Activated CD4-positive, alpha-beta T cell treated with anti-CD3 and anti-CD28 coated beads for 36 hours (primary cell): Measurements from ENCODE around the gene CMTM8. TPM values are rescaled to one million over a fixed set of nuclear protein-coding genes. Genes with fewer than 3 reads are reported as not detected.

ENCODE experiments used
- ATAC-seq: fragments of 200-7000 bp; cut with Tn5 transposase; one replicate; pipeline ENCODE4 v1.10.0; 2021; ENCODE audit warnings: mild to moderate bottlenecking, moderate library complexity
- CTCF ChIA-PET: fragments of 350-600 bp; sonication (Branson Sonifier 250); formaldehyde crosslinking; loops from one replicate; lab custom pipeline; 2021; ENCODE audit warnings: antibody characterized with exemption; lab: Charles Lee
- POLR2A ChIA-PET: fragments of 350-600 bp; sonication (Branson Sonifier 250); formaldehyde crosslinking; loops from one replicate; lab custom pipeline; 2021; ENCODE audit warnings: antibody characterized with exemption, inconsistent platforms; lab: Charles Lee
- DNase-seq: peaks from one replicate; pipeline ENCODE4 v3.0.0-alpha.2; 2020
- H3K27ac Mint-ChIP-seq: one replicate; pipeline ENCODE4 v1.8.0; 2021; ENCODE audit warnings: mixed read lengths
- H3K27me3 Mint-ChIP-seq: one replicate; pipeline ENCODE4 v1.8.0; 2021; ENCODE audit warnings: mixed read lengths
- H3K36me3 Mint-ChIP-seq: one replicate; pipeline ENCODE4 v1.8.0; 2021; ENCODE audit warnings: low read depth, mixed read lengths
- H3K4me1 Mint-ChIP-seq: one replicate; pipeline ENCODE4 v1.8.0; 2021; ENCODE audit warnings: mixed read lengths
- H3K4me3 Mint-ChIP-seq: one replicate; pipeline ENCODE4 v1.8.0; 2021; ENCODE audit warnings: mild to moderate bottlenecking, moderate library complexity, mixed read lengths
- H3K9me3 Mint-ChIP-seq: one replicate; pipeline ENCODE4 v1.8.0; 2021; ENCODE audit warnings: low read depth, mixed read lengths
- intact Hi-C, 2 experiments: fragments of 100-400 bp; cut with DNase I in 1 of 2; cut with micrococcal nuclease in 1 of 2; formaldehyde crosslinking; loops; one replicate each; pipeline versions ENCODE4 v1.14.2 to v1.15.1; 2022 to 2024; cut with DNase I, micrococcal nuclease
- total RNA-seq, 2 experiments: library from RNA; stranded (reverse); gene quantifications; one replicate each; pipeline ENCODE4 v1.2.3, GENCODE V29; 2021

The CMTM8 gene
- total RNA-seq, 2 experiments from 2014 or later = 8.1 to 9.3 TPM

DNA sequence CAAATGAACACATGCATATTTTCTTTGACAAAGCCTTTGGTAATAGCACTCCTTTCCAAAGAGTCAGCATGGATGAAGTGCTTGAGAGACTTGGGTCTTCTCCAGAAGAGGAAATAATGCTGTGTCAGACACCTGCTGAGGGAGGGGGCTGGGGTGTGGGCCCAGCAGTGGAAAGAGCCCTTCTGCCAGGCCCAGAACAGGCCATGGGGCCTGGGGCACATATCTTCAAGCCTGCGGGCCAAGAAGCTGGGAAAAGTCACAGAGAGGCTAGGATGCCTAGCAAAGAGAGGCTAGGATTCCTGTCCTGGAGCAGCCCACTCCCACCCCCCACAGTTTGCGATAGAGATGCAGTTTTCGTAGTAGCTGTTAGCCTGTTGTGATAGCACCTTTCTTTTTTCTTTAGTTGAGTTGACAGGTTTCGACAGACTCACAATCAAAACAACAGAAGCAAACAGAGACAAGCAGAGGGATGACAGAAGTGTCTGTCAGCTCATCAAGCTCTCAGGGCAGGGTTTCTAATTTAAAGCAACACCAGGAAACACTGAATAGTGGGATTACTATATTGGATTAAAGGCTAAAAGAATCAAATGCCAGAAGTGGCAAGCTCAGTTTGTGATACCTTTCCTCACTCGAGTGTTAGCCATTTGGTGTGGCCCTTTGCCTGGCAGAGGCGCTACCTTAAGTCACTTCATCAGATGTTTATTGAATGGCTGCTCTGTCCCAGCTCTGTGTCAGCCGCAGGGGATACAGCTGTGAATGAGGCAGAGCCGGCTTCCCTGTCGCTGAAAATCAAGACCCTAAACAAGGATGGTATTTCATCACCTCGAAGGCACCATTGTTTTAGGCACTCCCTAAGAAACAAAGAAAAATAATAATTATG is 172.1 kb downstream of the CMTM8 start:
- POLR2A ChIA-PET = interaction anchor here (0.6 to 1.2 kb wide), 2 partner anchors 9 to 27 kb away, joined by 3 to 5 read pairs; no protein-coding TSS in a partner anchor
- H3K27ac Mint-ChIP-seq = peak overlapping the region; percentile 47
- CTCF ChIA-PET = interaction anchor here (1.0 to 3.2 kb wide), 6 partner anchors 10 to 57 kb away, joined by 3 to 12 read pairs (median 6); no protein-coding TSS in a partner anchor
- intact Hi-C loops = no loop called here
- no peak for ATAC-seq
- peaks cover 17% of the 10 kb centered on the region for H3K36me3 Mint-ChIP-seq
- H3K27me3 Mint-ChIP-seq = no peaks in the 10 kb centered on the region
- H3K9me3 Mint-ChIP-seq = no peaks in the 10 kb centered on the region
- DNase-seq = no peak
- H3K4me3 Mint-ChIP-seq = no peak overlapping the region
- peaks cover 64% of the 10 kb centered on the region for H3K4me1 Mint-ChIP-seq

DNA sequence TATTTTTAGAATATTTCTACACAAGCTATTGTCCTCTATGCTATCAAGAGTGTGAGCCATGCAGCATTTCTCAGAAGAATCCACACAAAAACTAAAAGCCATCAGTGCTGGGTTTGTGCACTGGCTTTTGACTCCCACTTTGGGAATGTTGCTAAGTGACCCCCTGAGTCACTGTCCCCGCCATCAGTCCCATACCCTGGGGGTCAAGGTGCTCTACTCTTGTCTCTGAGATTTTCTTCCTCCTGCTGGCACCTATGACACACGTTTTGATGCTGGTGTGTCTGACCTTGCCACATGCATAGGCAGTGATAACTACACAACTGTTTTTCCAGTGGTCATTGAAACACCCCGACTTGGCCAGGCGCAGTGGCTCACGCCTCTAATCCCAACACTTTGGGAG is 173.0 kb downstream of the CMTM8 start:
- ATAC-seq (no peak), DNase-seq (no peak)
- peak overlapping the region; percentile 57 for H3K27ac Mint-ChIP-seq
- peaks cover 10% of the 10 kb centered on the region for H3K36me3 Mint-ChIP-seq
- CTCF ChIA-PET = interaction anchor here (1.0 to 2.8 kb wide), 2 partner anchors 17 to 56 kb away, joined by 4 to 12 read pairs; no protein-coding TSS in a partner anchor
- H3K27me3 Mint-ChIP-seq = no peaks in the 10 kb centered on the region
- intact Hi-C loops = no loop called here
- peaks cover 63% of the 10 kb centered on the region for H3K4me1 Mint-ChIP-seq
- no peak overlapping the region for H3K4me3 Mint-ChIP-seq
- POLR2A ChIA-PET = no interaction called here
- H3K9me3 Mint-ChIP-seq = no peaks in the 10 kb centered on the region

DNA sequence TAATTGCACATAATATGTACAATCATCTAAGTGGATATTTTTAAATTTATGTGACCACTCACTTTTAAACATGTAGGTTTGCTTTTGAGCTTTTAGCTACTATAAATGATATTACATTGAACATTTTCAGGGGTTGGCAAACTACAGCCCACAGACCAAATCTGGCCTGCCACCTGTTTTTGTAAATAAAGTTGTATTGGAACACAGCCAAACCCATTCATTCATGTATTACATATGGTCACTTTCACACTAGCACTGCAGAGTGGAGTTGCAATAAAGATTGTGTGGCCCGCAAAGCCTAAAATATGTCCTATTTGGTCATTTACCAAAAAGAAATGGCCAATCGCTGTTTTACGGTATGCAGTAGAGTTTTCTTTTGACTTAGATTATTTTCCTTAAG is 174.4 kb downstream of the CMTM8 start:
- Mint-ChIP-seq H3K4me3 (no peak overlapping the region), H3K36me3 (peaks cover 9% of the 10 kb centered on the region), H3K27ac (no peak overlapping the region), H3K27me3 (no peaks in the 10 kb centered on the region), H3K4me1 (peaks cover 64% of the 10 kb centered on the region), H3K9me3 (no peaks in the 10 kb centered on the region)
- POLR2A ChIA-PET = no interaction called here
- CTCF ChIA-PET = interaction anchor here (0.5 to 2.5 kb wide), 5 partner anchors 10 to 292 kb away, joined by 3 to 11 read pairs (median 3); no protein-coding TSS in a partner anchor
- intact Hi-C loops = no loop called here
- DNase-seq (no peak), ATAC-seq (no peak)

DNA sequence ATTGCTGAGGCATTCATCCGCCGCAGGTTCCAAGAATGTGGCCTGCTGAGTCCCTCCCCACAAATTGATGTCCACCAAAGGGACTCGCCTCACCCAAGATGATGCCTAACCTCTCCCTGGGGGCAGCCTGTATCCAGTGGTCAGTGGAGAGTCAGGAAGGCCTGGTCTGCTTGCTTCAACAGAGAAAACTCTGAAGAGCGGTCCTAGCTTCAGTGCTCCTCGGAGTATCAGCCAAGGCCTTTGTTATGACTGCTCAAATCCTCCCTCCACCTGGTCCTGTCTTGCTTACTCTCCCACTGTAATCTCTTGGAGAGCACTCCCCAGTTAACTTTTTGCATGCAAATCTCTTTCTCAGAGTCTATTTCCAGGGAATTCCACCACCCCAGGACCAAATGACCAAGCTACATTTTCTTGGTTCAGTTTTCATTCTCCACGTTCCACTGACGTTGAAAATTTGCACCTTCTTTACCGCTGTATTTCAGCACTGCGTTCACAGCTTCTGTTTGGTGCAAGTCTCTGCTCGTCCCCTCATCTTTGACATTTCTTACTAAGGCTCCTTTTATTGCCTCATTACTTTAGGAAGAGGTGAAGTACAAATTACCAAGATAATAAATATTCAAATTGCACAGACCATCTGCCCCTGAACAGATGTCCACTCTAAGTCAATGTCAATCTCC is 175.5 kb downstream of the CMTM8 start:
- intact Hi-C loops = no loop called here
- Mint-ChIP-seq H3K27me3 (no peaks in the 10 kb centered on the region), H3K36me3 (peaks cover 9% of the 10 kb centered on the region), H3K9me3 (no peaks in the 10 kb centered on the region), H3K4me1 (peaks cover 72% of the 10 kb centered on the region), H3K4me3 (peak overlapping the region; percentile 28), H3K27ac (peak overlapping the region; percentile 92)
- ATAC-seq = no peak
- ChIA-PET POLR2A (interaction anchor here (0.9 to 1.5 kb wide), 5 partner anchors 10 to 126 kb away, joined by 3 to 7 read pairs (median 5); no protein-coding TSS in a partner anchor), CTCF (interaction anchor here (0.6 to 2.9 kb wide), 11 partner anchors 8 to 168 kb away, joined by 3 to 20 read pairs (median 6); no protein-coding TSS in a partner anchor)
- DNase-seq = no peak

DNA sequence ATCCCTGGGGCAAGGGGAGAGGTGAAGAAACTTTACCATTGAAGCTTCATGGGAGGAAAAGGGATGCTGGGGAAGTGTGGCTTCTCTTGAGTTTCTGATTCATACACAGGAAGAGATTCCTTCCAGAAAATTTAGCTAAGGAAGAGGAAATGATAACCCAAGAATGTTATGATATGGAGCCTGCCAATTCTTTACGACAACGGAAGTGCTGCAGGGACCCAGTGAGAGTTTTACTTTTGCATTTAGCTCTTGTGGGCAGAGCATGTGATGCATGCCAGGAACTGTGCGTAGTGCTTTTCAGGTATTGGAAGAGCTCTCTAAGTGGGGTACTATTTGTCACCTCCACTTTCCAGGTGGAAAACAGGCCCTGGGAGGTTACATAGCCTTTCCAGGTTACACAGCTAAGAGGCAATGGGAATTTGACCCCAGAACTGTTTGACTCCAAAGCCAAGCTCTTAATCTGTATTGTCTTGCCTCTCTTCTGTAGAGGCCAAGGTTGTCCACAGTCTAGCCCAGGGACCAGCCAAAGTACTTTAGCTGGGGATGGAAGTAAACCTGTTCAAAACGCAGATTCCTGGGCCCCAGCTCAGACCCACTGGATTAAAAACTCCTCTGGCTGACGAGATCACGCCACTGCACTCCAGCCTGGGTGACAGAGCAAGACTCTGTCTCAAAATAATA is 176.2 kb downstream of the CMTM8 start:
- peak; percentile 70 for DNase-seq
- H3K36me3 Mint-ChIP-seq = peaks cover 7% of the 10 kb centered on the region
- H3K27me3 Mint-ChIP-seq = no peaks in the 10 kb centered on the region
- intact Hi-C loops = no loop called here
- peak overlapping the region; percentile 92 for H3K27ac Mint-ChIP-seq
- POLR2A ChIA-PET = interaction anchor here (0.6 to 1.5 kb wide), 6 partner anchors 9 to 126 kb away, joined by 3 to 7 read pairs (median 5); no protein-coding TSS in a partner anchor
- no peaks in the 10 kb centered on the region for H3K9me3 Mint-ChIP-seq
- peak; percentile 94 for ATAC-seq
- CTCF ChIA-PET = interaction anchor here (0.5 to 2.9 kb wide), 13 partner anchors 8 to 190 kb away, joined by 3 to 20 read pairs (median 6); no protein-coding TSS in a partner anchor
- H3K4me3 Mint-ChIP-seq = peak overlapping the region; percentile 28
- H3K4me1 Mint-ChIP-seq = peaks cover 74% of the 10 kb centered on the region

DNA sequence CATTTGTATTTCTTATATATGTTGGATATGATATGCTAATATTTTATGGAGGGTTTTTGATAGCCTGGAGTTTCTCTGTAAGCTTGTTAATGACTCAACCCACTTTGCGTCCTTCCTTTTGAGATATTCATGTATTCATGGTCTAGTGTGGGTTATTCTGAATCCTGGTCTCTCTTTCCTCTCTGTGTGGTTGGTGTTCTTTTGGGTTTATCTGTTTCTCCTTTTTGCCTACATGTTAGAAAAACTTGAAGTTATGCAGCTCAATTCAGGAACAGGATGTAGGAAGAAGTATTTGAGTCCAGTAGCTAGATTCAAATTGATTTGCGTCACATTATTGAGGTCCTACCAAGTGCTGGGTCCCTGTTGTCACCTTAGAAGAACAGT is 181.3 kb downstream of the CMTM8 start:
- Mint-ChIP-seq H3K9me3 (no peaks in the 10 kb centered on the region), H3K4me3 (peak overlapping the region; percentile 23), H3K4me1 (peaks cover 93% of the 10 kb centered on the region), H3K27ac (peak overlapping the region; percentile 90), H3K27me3 (no peaks in the 10 kb centered on the region), H3K36me3 (peaks cover 4% of the 10 kb centered on the region)
- ChIA-PET POLR2A (interaction anchor here (1.2 to 1.5 kb wide), 2 partner anchors 9 to 19 kb away, joined by 3 to 6 read pairs; no protein-coding TSS in a partner anchor), CTCF (interaction anchor here (0.6 to 3.5 kb wide), 9 partner anchors 9 to 48 kb away, joined by 3 to 11 read pairs (median 4); no protein-coding TSS in a partner anchor)
- intact Hi-C loops = loop anchor here (1.0 to 5.0 kb wide), 5 partner anchors 13 to 39 kb away; no protein-coding TSS in a partner anchor
- DNase-seq (no peak), ATAC-seq (no peak)

Other genes with a start within 250 kb of the CMTM8 start
- 10 to 100 TPM in 1 of 2 experiments, 1 to 10 TPM in 1; 6.6 to 10.1 TPM for gene GPD1L, start 132.1 kb upstream of the CMTM8 start, total RNA-seq
- 10 to 100 TPM; 41.1 to 67.0 TPM for gene CMTM7, start 153.2 kb downstream of the CMTM8 start, total RNA-seq